Cardiac muscle cell (in vitro differentiated cells and primary cell): ENCODE results near the gene RASA3. TPM values are rescaled to one million over a fixed set of nuclear protein-coding genes. Genes with fewer than 3 reads are reported as not detected.

Experiments used
- DNase-seq, 2 donors: peaks; one replicate each; pipeline versions ENCODE4 v3.0.0 to v3.0.0-alpha.2; 2010 to 2017; ENCODE audit warnings: low read depth in 1 of 2, low spot score in 1 of 2
- H3K27ac ChIP-seq: fragments of 200-600 bp; sonication (generic); 2 replicates; pipeline ENCODE4 v1.5.1; 2016
- H3K27me3 ChIP-seq: fragments of 200-600 bp; sonication (generic); 2 replicates; pipeline ENCODE4 v1.6.0; 2016; ENCODE audit warnings: control low read depth
- H3K36me3 ChIP-seq: fragments of 200-600 bp; sonication (generic); 2 replicates; pipeline ENCODE4 v1.5.1; 2016; ENCODE audit warnings: control low read depth
- H3K4me1 ChIP-seq: fragments of 200-600 bp; sonication (generic); 2 replicates; pipeline ENCODE4 v1.8.1; 2017; ENCODE audit warnings: low read depth, mild to moderate bottlenecking, mixed run types
- H3K4me3 ChIP-seq: fragments of 200-600 bp; sonication (generic); 2 replicates; pipeline ENCODE4 v1.5.1; 2016; ENCODE audit warnings: mild to moderate bottlenecking
- H3K9me3 ChIP-seq: fragments of 200-600 bp; sonication (generic); 2 replicates; pipeline ENCODE4 v1.5.1; 2017; ENCODE audit warnings: low read depth, mild to moderate bottlenecking, control low read depth
- polyA plus RNA-seq: library from polyadenylated mRNA; unstranded; fragments of >200 nt; fragmentation: Nextera tagmentation; extraction: Ambion mirVana; gene quantifications from 2 replicates; pipeline ENCODE4 v1.2.1, GENCODE V29; 2016
- total RNA-seq: library from RNA; depleted of rRNA; stranded (reverse); fragments of >200 nt; gene quantifications from 2 replicates; pipeline ENCODE4 v1.2.3, GENCODE V29; 2016
- TF ChIP-seq, protein P1 (sequence below): IDR thresholded peaks from 2 replicates; pipeline ENCODE4 v1.5.1; 2012; ENCODE audit warnings: low read depth, mild to moderate bottlenecking, low read length

Gene RASA3
- total and polyA plus RNA-seq, 2 experiments from 2014 or later: 14.0 to 26.0 TPM

GRCh38 chr13:114093118-114093517, 39.3 kb downstream of the RASA3 start:
- H3K36me3 ChIP-seq: no peaks in the 10 kb centered on the region
- no peaks in the 10 kb centered on the region for H3K27me3 ChIP-seq
- no peak for DNase-seq
- peaks cover 6% of the 10 kb centered on the region for H3K4me1 ChIP-seq
- H3K9me3 ChIP-seq: no peaks in the 10 kb centered on the region
- H3K27ac ChIP-seq: no peak overlapping the region
- H3K4me3 ChIP-seq: no peak overlapping the region
- TF ChIP-seq, protein P1, sequence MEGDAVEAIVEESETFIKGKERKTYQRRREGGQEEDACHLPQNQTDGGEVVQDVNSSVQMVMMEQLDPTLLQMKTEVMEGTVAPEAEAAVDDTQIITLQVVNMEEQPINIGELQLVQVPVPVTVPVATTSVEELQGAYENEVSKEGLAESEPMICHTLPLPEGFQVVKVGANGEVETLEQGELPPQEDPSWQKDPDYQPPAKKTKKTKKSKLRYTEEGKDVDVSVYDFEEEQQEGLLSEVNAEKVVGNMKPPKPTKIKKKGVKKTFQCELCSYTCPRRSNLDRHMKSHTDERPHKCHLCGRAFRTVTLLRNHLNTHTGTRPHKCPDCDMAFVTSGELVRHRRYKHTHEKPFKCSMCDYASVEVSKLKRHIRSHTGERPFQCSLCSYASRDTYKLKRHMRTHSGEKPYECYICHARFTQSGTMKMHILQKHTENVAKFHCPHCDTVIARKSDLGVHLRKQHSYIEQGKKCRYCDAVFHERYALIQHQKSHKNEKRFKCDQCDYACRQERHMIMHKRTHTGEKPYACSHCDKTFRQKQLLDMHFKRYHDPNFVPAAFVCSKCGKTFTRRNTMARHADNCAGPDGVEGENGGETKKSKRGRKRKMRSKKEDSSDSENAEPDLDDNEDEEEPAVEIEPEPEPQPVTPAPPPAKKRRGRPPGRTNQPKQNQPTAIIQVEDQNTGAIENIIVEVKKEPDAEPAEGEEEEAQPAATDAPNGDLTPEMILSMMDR: no peak

- H3K36me3 ChIP-seq: no peaks in the 10 kb centered on the region
- H3K4me3 ChIP-seq: no peak overlapping the region
- no peaks in the 10 kb centered on the region for H3K4me1 ChIP-seq
- TF ChIP-seq, protein P1: no peak
- H3K9me3 ChIP-seq: no peaks in the 10 kb centered on the region
- H3K27me3 ChIP-seq: no peaks in the 10 kb centered on the region
- H3K27ac ChIP-seq: no peak overlapping the region
- no peak for DNase-seq
Observed at GRCh38 chr13:114092468-114092867, 40.0 kb downstream of the RASA3 start.

GRCh38 chr13:114090476-114090875, 41.9 kb downstream of the RASA3 start:
- H3K27ac ChIP-seq: no peak overlapping the region
- TF ChIP-seq, protein P1: no peak

DNA sequence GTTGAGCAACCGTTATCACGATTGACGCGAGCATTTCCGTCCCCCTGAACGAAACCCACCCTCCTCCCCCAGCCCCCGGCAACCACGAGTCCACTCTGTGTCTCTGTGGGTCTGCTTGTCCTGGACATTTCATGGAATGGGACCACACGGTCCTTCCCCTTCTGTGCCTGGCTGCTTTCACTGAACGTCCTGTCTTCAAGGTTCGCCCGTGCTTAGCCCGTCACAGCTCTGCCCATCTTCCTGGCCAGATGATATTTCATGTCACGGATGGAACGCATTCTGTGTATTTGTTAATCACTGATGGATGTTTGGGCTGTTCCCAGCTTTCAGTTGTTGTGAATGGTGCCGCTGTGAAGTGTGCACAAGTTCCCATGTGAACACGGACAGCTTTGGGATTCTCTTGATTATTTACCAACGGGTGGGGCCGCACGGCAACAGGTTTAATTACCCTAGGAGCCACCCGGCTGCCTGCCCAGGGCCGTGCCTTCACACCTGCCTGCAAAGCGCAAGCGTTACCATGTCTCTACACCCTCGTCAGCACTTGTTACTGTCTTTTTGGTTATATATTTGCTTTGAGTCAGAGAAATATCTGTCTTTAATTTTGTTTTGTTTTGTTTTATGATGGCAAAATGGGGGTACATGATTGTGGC, 42.5 kb downstream of the RASA3 start:
- Histone ChIP-seq H3K36me3 (no peaks in the 10 kb centered on the region), H3K4me1 (no peaks in the 10 kb centered on the region), H3K27me3 (no peaks in the 10 kb centered on the region), H3K27ac (no peak overlapping the region), H3K9me3 (no peaks in the 10 kb centered on the region), H3K4me3 (no peak overlapping the region)
- TF ChIP-seq, protein P1: no peak
- DNase-seq: no peak

More at GRCh38 chr13:114090476-114090875, 41.9 kb downstream of the RASA3 start:
- no peaks in the 10 kb centered on the region for H3K9me3 ChIP-seq
- no peak for DNase-seq
- H3K4me1 ChIP-seq: no peaks in the 10 kb centered on the region
- no peaks in the 10 kb centered on the region for H3K36me3 ChIP-seq
- no peak overlapping the region for H3K4me3 ChIP-seq
- H3K27me3 ChIP-seq: no peaks in the 10 kb centered on the region

DNA sequence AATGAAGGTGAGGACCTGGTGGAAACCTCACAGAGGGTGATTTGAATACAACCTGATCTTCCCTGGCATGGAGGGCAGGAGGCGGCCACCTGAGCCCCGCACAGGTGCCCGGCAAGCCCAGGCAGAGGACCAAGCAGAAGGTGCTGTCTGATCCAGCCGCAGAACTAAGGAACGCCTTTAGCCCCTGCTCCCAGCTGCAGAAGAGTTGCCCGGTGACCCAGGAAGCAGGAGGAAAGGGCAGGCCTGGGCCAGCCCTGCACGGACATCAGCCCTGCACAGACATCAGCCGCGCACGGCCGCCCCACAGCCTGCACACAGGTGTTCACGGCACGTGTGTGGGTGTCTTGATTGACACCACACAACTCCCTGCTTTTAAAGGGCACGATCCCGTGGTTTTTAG, 43.1 kb downstream of the RASA3 start:
- DNase-seq: no peak

More for the DNA sequence above, 43.1 kb downstream of the RASA3 start:
- H3K9me3 ChIP-seq: no peaks in the 10 kb centered on the region
- H3K27ac ChIP-seq: no peak overlapping the region
- H3K27me3 ChIP-seq: no peaks in the 10 kb centered on the region
- H3K4me1 ChIP-seq: no peaks in the 10 kb centered on the region
- H3K4me3 ChIP-seq: no peak overlapping the region
- no peaks in the 10 kb centered on the region for H3K36me3 ChIP-seq
- TF ChIP-seq, protein P1: no peak
